WTC11 (cell line): ENCODE results near the gene SAA1. TPM values are rescaled to one million over a fixed set of nuclear protein-coding genes. Genes with fewer than 3 reads are reported as not detected.

Experiments
- ATAC-seq: fragments of 200-7000 bp; cut with Tn5 transposase; 2 replicates; pipeline ENCODE4 v1.10.0; 2021; ENCODE audit warnings: mild to moderate bottlenecking, moderate library complexity
- Bru-seq: library from RNA; stranded (reverse); fragments of 400-500 nt; gene quantifications from one replicate; lab custom pipeline; 2021; lab: Mats Ljungman, UMichigan
- CTCF ChIA-PET: fragments of 300-600 bp; sonication (Branson Sonifier 250); formaldehyde crosslinking; loops from one replicate; lab custom pipeline; 2021; ENCODE audit warnings: antibody characterized with exemption; lab: Charles Lee
- POLR2A ChIA-PET: fragments of 350-600 bp; sonication (Branson Sonifier 250); formaldehyde crosslinking; loops from one replicate; lab custom pipeline; 2021; ENCODE audit warnings: antibody characterized with exemption; lab: Charles Lee
- DNase-seq: peaks from one replicate; pipeline ENCODE4 v3.0.0; 2021; ENCODE audit warnings: low spot score
- H3K27ac Mint-ChIP-seq: 2 replicates; pipeline ENCODE4 v1.8.0; 2021; ENCODE audit warnings: mixed read lengths
- H3K27me3 Mint-ChIP-seq: 2 replicates; pipeline ENCODE4 v1.8.0; 2021; ENCODE audit warnings: low read depth, mild to moderate bottlenecking, moderate library complexity, mixed read lengths
- H3K36me3 Mint-ChIP-seq: 2 replicates; pipeline ENCODE4 v1.8.0; 2021; ENCODE audit warnings: mixed read lengths
- H3K4me1 Mint-ChIP-seq: 2 replicates; pipeline ENCODE4 v1.8.0; 2022; ENCODE audit warnings: mixed read lengths
- H3K4me3 Mint-ChIP-seq: 2 replicates; pipeline ENCODE4 v1.8.0; 2021; ENCODE audit warnings: mild to moderate bottlenecking, moderate library complexity, mixed read lengths
- H3K9me3 Mint-ChIP-seq: 2 replicates; pipeline ENCODE4 v1.8.0; 2021; ENCODE audit warnings: mixed read lengths
- ATF1 ChIP-seq: sonication (generic); formaldehyde crosslinking; IDR thresholded peaks from 2 replicates; pipeline ENCODE4 v1.8.1; 2023; ENCODE audit warnings: mild to moderate bottlenecking, moderate library complexity, missing genetic modification reagents
- ATF6 ChIP-seq: sonication (generic); formaldehyde crosslinking; IDR thresholded peaks from 2 replicates; pipeline ENCODE4 v1.8.1; 2023; ENCODE audit warnings: mild to moderate bottlenecking, missing genetic modification reagents
- E2F5 ChIP-seq: sonication (generic); formaldehyde crosslinking; IDR thresholded peaks from 2 replicates; pipeline ENCODE4 v1.8.1; 2022; ENCODE audit warnings: mild to moderate bottlenecking, moderate library complexity, missing genetic modification reagents
- FOXJ3 ChIP-seq: sonication (generic); formaldehyde crosslinking; IDR thresholded peaks from 2 replicates; pipeline ENCODE4 v1.9.0; 2021; ENCODE audit warnings: missing genetic modification reagents, mild to moderate bottlenecking, borderline replicate concordance
- HMGXB4 ChIP-seq: sonication (generic); formaldehyde crosslinking; IDR thresholded peaks from 2 replicates; pipeline ENCODE4 v1.8.1; 2023; ENCODE audit warnings: mild to moderate bottlenecking, moderate library complexity, missing genetic modification reagents
- NFATC4 ChIP-seq: fragments of 250-450 bp; sonication (Bioruptor Pico); IDR thresholded peaks from 2 replicates; pipeline ENCODE4 v1.9.0; 2021; ENCODE audit warnings: mild to moderate bottlenecking
- NR1H2 ChIP-seq: sonication (generic); formaldehyde crosslinking; IDR thresholded peaks from 2 replicates; pipeline ENCODE4 v1.9.0; 2021; ENCODE audit warnings: mild to moderate bottlenecking, moderate library complexity, missing genetic modification reagents
- NR3C1 ChIP-seq: sonication (generic); formaldehyde crosslinking; conservative IDR thresholded peaks from 2 replicates; pipeline ENCODE4 v1.8.1; 2023; ENCODE audit warnings: low read depth, mild to moderate bottlenecking, missing genetic modification reagents
- OVOL2 ChIP-seq: fragments of 250-450 bp; sonication (Bioruptor Pico); IDR thresholded peaks from 2 replicates; pipeline ENCODE4 v1.9.0; 2021; ENCODE audit warnings: mild to moderate bottlenecking, borderline replicate concordance
- USF2 ChIP-seq: sonication (generic); formaldehyde crosslinking; IDR thresholded peaks from 2 replicates; pipeline ENCODE4 v1.8.1; 2023; ENCODE audit warnings: mild to moderate bottlenecking, missing genetic modification reagents, moderate library complexity
- ZNF396 ChIP-seq: fragments of 250-450 bp; sonication (Bioruptor Pico); IDR thresholded peaks from 2 replicates; pipeline ENCODE4 v1.8.0; 2021; ENCODE audit warnings: mild to moderate bottlenecking, moderate library complexity, borderline replicate concordance
- ZNF671 ChIP-seq: fragments of 250-450 bp; sonication (Bioruptor Pico); IDR thresholded peaks from 2 replicates; pipeline ENCODE4 v1.8.0; 2021; ENCODE audit warnings: mild to moderate bottlenecking
- ZSCAN18 ChIP-seq: fragments of 250-450 bp; sonication (Bioruptor Pico); IDR thresholded peaks from 2 replicates; pipeline ENCODE4 v2.1.2; 2022; ENCODE audit warnings: mild to moderate bottlenecking, moderate library complexity
- long read RNA-seq, 3 experiments: library from RNA in 1 of 3; library from capped mRNA in 1 of 3; library from polyadenylated mRNA in 1 of 3; unstranded in 2 of 3; stranded (forward) in 1 of 3; transcript quantifications; one replicate each; pipeline ENCODE4 v2.0.0, GENCODE V29; 2021
- total RNA-seq: library from RNA; stranded (reverse); gene quantifications from 3 replicates; pipeline ENCODE4 v1.2.3, GENCODE V29; 2021

Gene SAA1
- total RNA-seq (7.7 to 12.8 TPM (median 8.8 TPM) in 3 replicates), Bru-seq, nascent RNA (not detected)
- long read RNA-seq, experiment 1, result 0 reads
- long read RNA-seq, experiment 2, result 0 reads
- long read RNA-seq, experiment 3, result 0 reads

- no peaks in the 10 kb centered on the region for H3K27me3 Mint-ChIP-seq
- H3K4me1 Mint-ChIP-seq, result peaks cover 7% of the 10 kb centered on the region; the same call in 1 of the 2 replicates
- no peaks in the 10 kb centered on the region for H3K36me3 Mint-ChIP-seq
- no peak within 1 kb of the TSS for H3K4me3 Mint-ChIP-seq
- no peak for TF ChIP-seq E2F5 (CRISPR knock-in tag)
- no peak for TF ChIP-seq ZNF396 (CRISPR knock-in tag)
- no peak for TF ChIP-seq OVOL2
- no peak for TF ChIP-seq ZSCAN18 (CRISPR knock-in tag)
- TF ChIP-seq ATF1 (CRISPR knock-in tag), result no peak
- TF ChIP-seq NR3C1, result no peak
- TF ChIP-seq, all 79 proteins: peak for 0
- CTCF ChIA-PET, result interaction anchor here (1.0 to 2.4 kb wide), 4 partner anchors 22 to 456 kb away, joined by 4 to 7 read pairs (median 4); no protein-coding TSS in a partner anchor
- no peak for ATAC-seq
- POLR2A ChIA-PET, result no interaction called here
- H3K9me3 Mint-ChIP-seq, result no peaks in the 10 kb centered on the region
- H3K27ac Mint-ChIP-seq, result no peak within 1 kb of the TSS
- no peak for DNase-seq
Measured at GRCh38 chr11:18265949-18266348, at the start of gene SAA1. TSS of gene SAA1 (plus strand) at chr11:18266264. CDS start at chr11:18266888, 624 bp downstream.

DNA sequence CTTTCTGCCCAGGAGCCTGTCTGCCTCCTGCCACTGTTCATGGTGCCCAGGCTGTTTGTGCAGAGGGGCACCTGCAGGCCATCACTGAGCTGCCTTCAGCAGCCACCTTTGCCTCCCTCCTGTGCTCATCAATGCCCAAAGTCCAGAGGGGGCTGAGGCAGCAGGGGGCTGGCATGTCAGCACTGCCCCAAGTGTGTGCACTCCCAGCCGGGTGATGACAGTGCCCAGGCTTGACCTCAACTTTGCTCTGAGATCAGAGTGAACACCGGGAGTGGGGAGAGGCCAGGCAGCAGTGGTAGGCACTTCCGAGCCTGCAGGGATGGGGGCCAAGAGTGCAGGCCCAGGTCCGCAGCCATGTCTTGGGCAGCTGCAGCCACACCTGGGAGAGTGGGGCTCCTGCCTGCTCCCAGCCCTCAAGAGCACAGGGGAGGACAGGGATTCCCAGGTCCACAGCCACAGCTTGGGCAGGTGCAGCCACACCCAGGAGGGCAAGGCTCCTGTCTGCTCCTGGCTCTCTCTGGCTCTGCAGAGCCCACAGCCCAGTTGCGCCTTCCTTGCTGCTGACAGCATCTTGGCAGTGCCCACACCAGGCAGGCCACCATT, 44.7 kb upstream of the SAA1 start:
- no peaks in the 10 kb centered on the region for H3K36me3 Mint-ChIP-seq
- TF ChIP-seq ATF6 (CRISPR knock-in tag) (no peak), NFATC4 (CRISPR knock-in tag) (no peak), HMGXB4 (CRISPR knock-in tag) (no peak)
- DNase-seq (no peak), ATAC-seq (no peak)
- ChIA-PET POLR2A (no interaction called here), CTCF (interaction anchor here (1.1 to 2.5 kb wide), 2 partner anchors 18 to 106 kb away, joined by 4 to 8 read pairs; no protein-coding TSS in a partner anchor)
- H3K9me3 Mint-ChIP-seq, result peaks cover 3% of the 10 kb centered on the region
- H3K27me3 Mint-ChIP-seq, result peaks cover 12% of the 10 kb centered on the region; the same call in 1 of the 2 replicates
- no peaks in the 10 kb centered on the region for H3K4me1 Mint-ChIP-seq
- H3K4me3 Mint-ChIP-seq, result no peak overlapping the region
- H3K27ac Mint-ChIP-seq, result no peak overlapping the region

DNA sequence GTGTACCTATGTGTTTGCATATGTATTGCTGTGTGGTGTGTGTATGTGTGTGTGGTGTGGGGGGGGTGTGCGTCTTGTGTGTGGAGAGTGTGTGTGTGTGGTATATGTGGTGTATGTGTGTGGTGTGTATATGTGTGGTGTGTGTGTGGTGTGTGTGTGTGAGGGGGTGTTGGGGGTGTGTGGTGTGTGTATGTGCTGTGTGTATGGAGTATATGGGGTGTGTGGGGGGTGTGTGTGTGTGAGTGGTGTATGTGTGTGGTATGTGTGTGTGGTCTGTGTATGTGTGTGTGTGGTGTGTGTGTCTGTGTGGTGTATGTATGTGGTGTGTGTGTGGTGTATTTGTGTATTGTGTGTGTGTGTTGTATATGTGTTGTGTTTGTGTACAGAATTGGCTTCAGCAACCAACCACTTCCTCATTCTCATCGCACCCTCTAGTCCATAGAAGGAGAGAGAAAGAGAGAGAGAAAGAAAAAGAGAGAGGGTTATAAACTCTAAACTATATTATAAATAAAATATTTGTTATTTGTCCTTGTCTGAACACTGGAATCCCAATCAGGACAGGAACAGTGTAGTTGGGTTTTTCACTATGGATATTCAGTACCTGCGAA, 43.1 kb upstream of the SAA1 start:
- H3K27ac Mint-ChIP-seq, result no peak overlapping the region

More for the DNA sequence above, 43.1 kb upstream of the SAA1 start:
- H3K4me1 Mint-ChIP-seq, result no peaks in the 10 kb centered on the region
- CTCF ChIA-PET, result interaction anchor here (2.3 kb wide), 1 partner anchor 107 kb away, joined by 9 read pairs; no protein-coding TSS in a partner anchor
- POLR2A ChIA-PET, result no interaction called here
- DNase-seq (no peak), ATAC-seq (no peak)
- no peak overlapping the region for H3K4me3 Mint-ChIP-seq
- no peaks in the 10 kb centered on the region for H3K36me3 Mint-ChIP-seq
- H3K27me3 Mint-ChIP-seq, result peaks cover 4% of the 10 kb centered on the region; the same call in 1 of the 2 replicates
- peaks cover 6% of the 10 kb centered on the region for H3K9me3 Mint-ChIP-seq
- TF ChIP-seq USF2 (CRISPR knock-in tag) (no peak), NR1H2 (CRISPR knock-in tag) (no peak), ZNF671 (no peak), FOXJ3 (CRISPR knock-in tag) (no peak)
